Measurements from ENCODE around the gene UNC13C. TPM values are rescaled to one million over a fixed set of nuclear protein-coding genes. Genes with fewer than 3 reads are reported as not detected.

Gene UNC13C
- total and polyA plus RNA-seq, 2 experiments from 2014 or later, result not detected

DNA sequence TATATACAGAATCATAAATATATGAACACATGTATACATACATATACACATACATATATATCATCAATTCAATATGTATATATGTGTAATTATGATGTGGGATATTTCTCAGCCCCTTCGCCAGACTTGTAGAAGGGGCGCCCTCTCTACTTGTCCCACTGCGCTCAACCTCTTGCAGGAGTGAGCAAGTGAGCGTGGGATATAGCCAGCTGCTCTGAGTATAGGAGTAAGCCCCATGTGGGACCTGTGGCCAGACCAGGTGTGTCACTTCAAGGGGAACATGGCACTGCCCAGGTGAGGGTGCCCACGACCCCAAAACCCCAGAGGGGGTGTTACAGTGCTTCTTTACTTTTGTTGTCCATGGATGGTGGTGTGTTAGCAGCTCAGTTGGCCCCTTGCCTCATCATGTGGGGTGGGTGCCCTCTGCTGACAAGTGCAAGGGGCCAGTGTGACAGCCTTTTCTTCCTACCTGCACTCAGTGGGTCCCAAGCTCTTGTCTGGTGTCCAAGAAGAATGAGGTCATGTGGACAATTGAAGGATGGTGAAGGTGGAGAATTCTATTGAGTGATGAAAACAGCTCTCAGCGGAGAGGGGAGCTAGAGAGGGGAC lies 304.1 kb downstream of the UNC13C start:
- Histone ChIP-seq H3K9me3 (ENCODE audit: low read depth) (no peaks in the 10 kb centered on the region), H3K27ac (no peak overlapping the region), H4K20me1 (ENCODE audit: insufficient read depth) (no peaks in the 10 kb centered on the region), H3K4me1 (ENCODE audit: insufficient read depth) (no peaks in the 10 kb centered on the region), H3K27me3 (replicated peaks; ENCODE audit: insufficient read depth) (no peaks in the 10 kb centered on the region), H3K9me2 (ENCODE audit: insufficient read depth) (no peaks in the 10 kb centered on the region), H3K9ac (no peak overlapping the region), H3F3A (ENCODE audit: insufficient read depth) (no peaks in the 10 kb centered on the region), H3K36me3 (ENCODE audit: low read depth) (no peaks in the 10 kb centered on the region), H3K4me2 (ENCODE audit: unreplicated experiment) (no peak overlapping the region), H2AFZ (no peak overlapping the region), H3K79me2 (ENCODE audit: insufficient read depth) (no peaks in the 10 kb centered on the region), H3K4me3 (no peak overlapping the region)
- in situ Hi-C loops (cut with MboI), result no loop called here
- TF ChIP-seq EZH2 (IDR thresholded peaks at IDR 0.05; ENCODE audit: insufficient read depth, poor library complexity, severe bottlenecking) (no peak), EZH2phosphoT487 (IDR thresholded peaks at IDR 0.05; ENCODE audit: insufficient read depth, low read depth) (no peak)
- 33 to 38% methylated on average over 6 of the region's 6 CpGs for WGBS, 2 experiments (ENCODE audit: low coverage in 1 of 2, low lambda C conversion rate in 2 of 2, missing lambda C conversion rate in 2 of 2)
- DNase-seq, result no peak

DNA sequence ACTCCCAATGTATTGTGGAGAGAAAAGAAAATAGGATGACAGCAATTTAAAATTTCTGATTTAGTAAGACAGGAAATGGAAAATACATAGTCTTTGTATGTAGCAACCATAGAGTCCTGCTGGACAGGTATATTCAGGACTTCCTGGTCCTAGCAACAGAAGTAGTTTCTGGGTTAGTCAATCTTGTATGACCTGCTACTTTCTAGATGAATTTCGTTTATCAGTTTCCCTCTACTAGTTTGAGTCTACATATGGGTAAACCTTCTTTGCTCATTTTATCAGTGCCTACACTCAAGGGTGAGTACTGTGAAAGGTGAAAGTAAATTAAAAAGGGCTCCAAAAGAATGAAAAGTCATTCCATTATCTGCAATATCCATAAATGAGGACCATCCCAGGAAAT lies 309.8 kb downstream of the UNC13C start:
- Histone ChIP-seq H3K9me3 (ENCODE audit: low read depth) (no peaks in the 10 kb centered on the region), H3K4me2 (ENCODE audit: unreplicated experiment) (no peak overlapping the region), H3K9ac (no peak overlapping the region), H3K36me3 (ENCODE audit: low read depth) (no peaks in the 10 kb centered on the region), H4K20me1 (ENCODE audit: insufficient read depth) (no peaks in the 10 kb centered on the region), H3K27me3 (replicated peaks; ENCODE audit: insufficient read depth) (no peaks in the 10 kb centered on the region), H3F3A (ENCODE audit: insufficient read depth) (no peaks in the 10 kb centered on the region), H3K4me1 (ENCODE audit: insufficient read depth) (no peaks in the 10 kb centered on the region), H3K27ac (no peak overlapping the region), H3K9me2 (ENCODE audit: insufficient read depth) (no peaks in the 10 kb centered on the region), H2AFZ (no peak overlapping the region), H3K79me2 (ENCODE audit: insufficient read depth) (no peaks in the 10 kb centered on the region), H3K4me3 (no peak overlapping the region)
- no peak for DNase-seq
- in situ Hi-C loops (cut with MboI), result no loop called here
- TF ChIP-seq EZH2phosphoT487 (IDR thresholded peaks at IDR 0.05; ENCODE audit: insufficient read depth, low read depth) (no peak), EZH2 (IDR thresholded peaks at IDR 0.05; ENCODE audit: insufficient read depth, poor library complexity, severe bottlenecking) (no peak)
- 0 to 5% methylated on average over 1 of the region's 1 CpG for WGBS, 2 experiments (ENCODE audit: low coverage in 1 of 2, low lambda C conversion rate in 2 of 2, missing lambda C conversion rate in 2 of 2)

DNA sequence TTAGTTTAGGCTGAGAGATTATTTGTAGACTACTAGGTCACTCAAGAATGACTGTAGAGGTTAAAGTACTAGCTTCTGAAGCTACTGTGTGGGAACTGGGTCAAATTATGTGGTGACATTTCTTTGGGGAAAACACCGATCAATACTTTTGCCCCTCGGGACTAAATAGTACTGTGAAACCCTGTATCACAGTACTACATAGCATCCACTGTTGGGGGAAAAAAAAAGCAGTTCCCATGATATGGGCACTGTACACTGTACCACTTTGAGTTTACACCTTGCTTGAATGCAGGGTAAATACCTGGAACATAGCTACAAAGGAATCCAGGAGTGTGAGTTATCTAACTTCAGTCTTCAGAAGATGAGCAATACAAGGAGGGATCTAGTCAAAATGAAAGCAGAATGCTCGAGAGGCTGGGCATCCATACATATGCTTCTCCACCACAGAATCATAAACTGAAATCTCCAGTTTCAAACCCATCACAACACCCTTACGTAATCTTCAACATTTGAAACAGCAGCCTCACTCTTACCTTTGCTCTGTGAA lies 311.4 kb downstream of the UNC13C start:
- Histone ChIP-seq H4K20me1 (ENCODE audit: insufficient read depth) (no peaks in the 10 kb centered on the region), H3K4me2 (ENCODE audit: unreplicated experiment) (no peak overlapping the region), H3K4me3 (no peak overlapping the region), H2AFZ (no peak overlapping the region), H3K36me3 (ENCODE audit: low read depth) (no peaks in the 10 kb centered on the region), H3K9me2 (ENCODE audit: insufficient read depth) (no peaks in the 10 kb centered on the region), H3K9ac (no peak overlapping the region), H3F3A (ENCODE audit: insufficient read depth) (no peaks in the 10 kb centered on the region), H3K27ac (no peak overlapping the region), H3K9me3 (ENCODE audit: low read depth) (no peaks in the 10 kb centered on the region), H3K4me1 (ENCODE audit: insufficient read depth) (no peaks in the 10 kb centered on the region), H3K27me3 (replicated peaks; ENCODE audit: insufficient read depth) (no peaks in the 10 kb centered on the region), H3K79me2 (ENCODE audit: insufficient read depth) (no peaks in the 10 kb centered on the region)
- TF ChIP-seq EZH2phosphoT487 (IDR thresholded peaks at IDR 0.05; ENCODE audit: insufficient read depth, low read depth), result no peak
- TF ChIP-seq EZH2 (IDR thresholded peaks at IDR 0.05; ENCODE audit: insufficient read depth, poor library complexity, severe bottlenecking), result no peak
- no peak for DNase-seq
- 20 to 27% methylated on average over 4 of the region's 4 CpGs for WGBS, 2 experiments (ENCODE audit: low coverage in 1 of 2, low lambda C conversion rate in 2 of 2, missing lambda C conversion rate in 2 of 2)
- in situ Hi-C loops (cut with MboI), result no loop called here

DNA sequence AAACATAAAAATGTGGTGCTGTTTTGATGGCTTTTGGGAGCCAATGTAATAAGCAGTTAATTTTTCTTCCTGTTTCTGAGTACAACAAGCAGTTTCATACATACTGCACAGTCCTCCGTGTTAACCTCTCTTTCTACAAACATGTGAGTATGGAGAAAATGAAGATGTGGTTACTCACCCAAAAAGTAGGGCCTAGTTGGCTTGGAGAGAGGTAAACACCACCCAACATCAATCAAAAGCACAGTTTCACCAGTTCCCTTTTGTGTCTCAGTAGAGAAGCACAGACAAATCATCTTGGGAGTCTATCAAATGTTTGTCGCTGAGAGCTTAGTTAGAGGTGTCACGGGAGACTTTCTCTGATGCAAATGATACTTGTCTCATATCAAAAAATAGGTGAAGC lies 320.2 kb downstream of the UNC13C start:
- no peak overlapping the region for H3K27ac ChIP-seq
- no peaks in the 10 kb centered on the region for H3K9me3 ChIP-seq (ENCODE audit: low read depth)
- 9 to 14% methylated on average over 3 of the region's 3 CpGs for WGBS, 2 experiments (ENCODE audit: low coverage in 1 of 2, low lambda C conversion rate in 2 of 2, missing lambda C conversion rate in 2 of 2)
- DNase-seq, result no peak
- H3K9ac ChIP-seq, result no peak overlapping the region
- H3K4me2 ChIP-seq (ENCODE audit: unreplicated experiment), result no peak overlapping the region
- no peak overlapping the region for H3K4me3 ChIP-seq
- H3K9me2 ChIP-seq (ENCODE audit: insufficient read depth), result no peaks in the 10 kb centered on the region
- no peaks in the 10 kb centered on the region for H3F3A ChIP-seq (ENCODE audit: insufficient read depth)
- in situ Hi-C loops (cut with MboI), result no loop called here
- H3K4me1 ChIP-seq (ENCODE audit: insufficient read depth), result no peaks in the 10 kb centered on the region
- no peak for TF ChIP-seq EZH2 (IDR thresholded peaks at IDR 0.05; ENCODE audit: insufficient read depth, poor library complexity, severe bottlenecking)
- no peak for TF ChIP-seq EZH2phosphoT487 (IDR thresholded peaks at IDR 0.05; ENCODE audit: insufficient read depth, low read depth)
- H4K20me1 ChIP-seq (ENCODE audit: insufficient read depth), result no peaks in the 10 kb centered on the region
- H2AFZ ChIP-seq, result no peak overlapping the region
- no peaks in the 10 kb centered on the region for H3K27me3 ChIP-seq (replicated peaks; ENCODE audit: insufficient read depth)
- H3K79me2 ChIP-seq (ENCODE audit: insufficient read depth), result no peaks in the 10 kb centered on the region
- no peaks in the 10 kb centered on the region for H3K36me3 ChIP-seq (ENCODE audit: low read depth)
